Fibroblast of skin of abdomen (primary cell): ENCODE data around the gene AKAP13.
"Not testable (repeated sequence)": the region's sequence is repeated elsewhere in the genome, so short reads cannot be mapped to it uniquely, and the experiment has no call there.

Experiments used
- DNase-seq: peaks from one replicate; pipeline ENCODE4 v3.0.0-alpha.2; 2013

AKAP13 gene

DNA sequence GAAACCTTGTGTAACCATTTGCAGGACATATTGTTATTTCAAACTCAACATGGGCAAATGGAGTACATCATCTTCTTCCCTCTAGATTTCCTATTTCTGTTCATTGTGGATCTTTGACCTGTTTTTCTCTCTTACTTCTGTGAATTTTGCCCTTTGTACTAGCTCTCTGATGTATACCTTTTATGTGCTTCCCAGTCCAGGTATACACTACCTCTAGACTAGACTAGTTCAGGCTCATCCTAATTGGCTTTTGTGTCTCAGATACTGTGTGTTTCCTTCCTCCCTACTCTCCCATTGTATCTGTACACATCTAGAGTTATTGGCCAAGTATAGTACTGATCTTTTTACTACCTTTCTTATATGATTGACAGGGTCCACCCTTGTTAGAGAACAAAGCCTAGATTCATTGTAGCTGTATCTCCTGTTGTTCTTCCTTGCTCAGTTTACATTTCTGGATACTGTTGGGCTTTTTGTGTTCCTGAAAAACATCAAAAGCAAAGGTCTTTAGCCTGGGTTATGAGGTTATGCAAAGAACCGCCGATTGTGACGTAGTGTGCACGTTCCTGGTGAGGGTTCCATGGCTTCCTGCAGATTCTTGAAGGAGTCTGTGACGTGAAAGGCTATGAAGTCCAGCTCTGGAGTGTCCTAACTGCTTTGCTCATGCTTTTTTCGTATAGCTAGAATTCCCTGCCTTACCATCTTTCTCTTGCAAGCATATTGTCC is 247.0 kb downstream of the AKAP13 start:
- no peak for DNase-seq

- DNase-seq: no peak
Measured at GRCh38 chr15:85630311-85630710, 249.9 kb downstream of the AKAP13 start.

DNA sequence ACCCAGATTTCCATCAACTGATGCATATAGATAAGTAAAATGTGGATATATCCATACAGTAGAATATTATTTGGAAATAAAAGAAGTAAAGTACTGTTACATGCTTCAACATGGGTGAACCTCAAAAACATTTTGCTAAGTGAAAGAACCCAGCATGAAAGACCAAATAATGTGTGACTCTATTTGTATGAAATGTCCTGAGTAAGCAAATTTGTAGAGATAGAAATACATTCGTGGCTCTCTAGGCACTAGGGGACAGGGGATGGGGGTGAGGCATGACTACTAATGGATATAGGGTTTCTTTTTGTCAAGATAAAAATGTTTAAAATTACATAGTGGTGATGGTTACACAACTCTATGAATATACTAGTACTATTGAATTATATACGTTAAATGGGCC is 250.6 kb downstream of the AKAP13 start:
- no peak for DNase-seq

DNA sequence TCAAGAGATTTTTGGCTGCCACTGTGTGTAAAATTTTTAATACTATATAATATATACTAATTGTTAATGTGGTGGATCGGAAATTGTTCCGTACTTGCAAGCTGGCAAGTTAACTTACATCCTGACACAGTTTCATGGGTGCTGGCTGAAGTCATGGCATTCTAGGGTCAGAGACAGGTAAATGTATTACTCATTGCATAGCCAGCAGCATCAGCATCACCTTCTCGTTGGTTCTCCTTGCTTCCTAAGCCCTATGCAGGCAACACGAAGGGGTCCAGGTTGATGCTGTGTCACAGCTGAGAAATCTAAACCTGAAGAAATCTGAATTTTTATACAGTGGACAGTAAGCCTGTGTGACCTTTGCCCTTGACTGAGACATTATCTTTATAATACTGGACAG is 251.6 kb downstream of the AKAP13 start:
- DNase-seq: no peak

GRCh38 chr15:85633859-85634258 is 253.5 kb downstream of the AKAP13 start:
- DNase-seq: no peak

DNA sequence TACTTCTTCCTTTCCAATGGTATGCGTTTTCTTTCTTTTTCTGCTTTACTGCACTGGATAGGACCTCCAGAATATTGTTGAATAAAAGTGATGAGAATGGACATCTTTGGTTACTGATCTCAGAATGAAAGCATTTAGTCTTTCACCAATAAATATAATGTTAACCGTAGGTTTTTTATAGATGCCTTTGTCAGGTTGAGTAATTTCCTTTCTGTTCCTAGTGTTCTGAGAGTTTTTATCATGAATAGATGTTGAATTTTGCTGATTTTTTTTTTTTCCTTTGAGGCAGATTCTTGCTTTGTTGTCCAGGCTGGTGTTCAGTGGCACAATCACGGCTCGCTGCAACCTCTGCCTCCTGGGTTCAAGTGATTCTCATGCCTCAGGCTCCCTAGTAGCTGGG is 255.9 kb downstream of the AKAP13 start:
- no peak for DNase-seq

GRCh38 chr15:85639752-85640381 is 259.5 kb downstream of the AKAP13 start:
- DNase-seq: peak; percentile 86

- DNase-seq: no peak
Measured at GRCh38 chr15:85642065-85642692, 261.8 kb downstream of the AKAP13 start.

GRCh38 chr15:85642693-85643066 is 262.3 kb downstream of the AKAP13 start:
- DNase-seq: peak; percentile 39

DNA sequence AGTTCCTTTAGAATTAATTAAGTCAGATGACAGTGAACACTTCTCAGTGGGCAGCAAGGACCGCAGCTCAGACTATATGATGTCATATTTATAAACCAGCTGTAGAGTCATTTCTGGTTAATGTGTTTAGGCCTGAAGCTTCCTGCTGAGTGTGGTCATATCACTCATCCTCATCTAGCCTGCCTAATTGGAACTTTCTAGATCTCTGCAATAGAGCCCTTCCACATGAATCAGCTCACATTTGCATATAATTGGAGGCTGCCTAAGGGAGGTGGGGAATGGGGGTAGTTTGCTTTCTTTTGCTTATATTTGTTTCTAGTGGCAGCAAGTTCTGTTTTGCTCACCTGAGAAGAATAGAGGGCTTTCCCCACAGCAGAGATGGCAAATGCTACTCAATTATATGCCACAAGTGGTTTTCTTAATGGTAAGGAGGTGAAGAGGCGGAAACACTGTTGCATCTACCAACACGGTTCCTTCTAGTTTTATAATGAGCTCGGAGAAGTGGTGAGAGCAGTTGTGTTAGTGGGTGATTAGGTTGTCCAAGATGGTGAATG is 266.2 kb downstream of the AKAP13 start:
- DNase-seq: peak; percentile 65

GRCh38 chr15:85649372-85649771 is 269.0 kb downstream of the AKAP13 start:
- peak; percentile 57 for DNase-seq

GRCh38 chr15:85651548-85651947 is 271.1 kb downstream of the AKAP13 start:
- no peak for DNase-seq

DNA sequence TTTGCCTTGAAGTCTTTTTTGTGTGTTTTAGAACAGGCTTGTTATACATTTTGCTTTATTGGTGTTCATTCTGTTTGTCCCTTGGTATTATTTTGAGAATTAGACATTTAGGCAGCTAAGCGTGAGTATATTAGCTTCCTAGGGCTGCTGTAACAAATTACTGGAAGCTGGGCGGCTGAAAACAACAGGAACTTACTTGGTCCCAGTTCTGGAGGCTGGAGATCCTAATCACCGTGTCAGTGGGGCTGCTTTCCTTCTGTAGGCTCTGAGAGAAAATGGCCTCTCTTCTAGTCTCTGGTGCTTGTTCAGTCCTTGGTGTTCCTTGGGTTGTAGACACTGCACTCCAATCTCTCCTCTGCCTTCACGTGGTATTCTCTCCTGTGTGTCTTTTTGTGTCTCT is 272.1 kb downstream of the AKAP13 start:
- no peak for DNase-seq

DNA sequence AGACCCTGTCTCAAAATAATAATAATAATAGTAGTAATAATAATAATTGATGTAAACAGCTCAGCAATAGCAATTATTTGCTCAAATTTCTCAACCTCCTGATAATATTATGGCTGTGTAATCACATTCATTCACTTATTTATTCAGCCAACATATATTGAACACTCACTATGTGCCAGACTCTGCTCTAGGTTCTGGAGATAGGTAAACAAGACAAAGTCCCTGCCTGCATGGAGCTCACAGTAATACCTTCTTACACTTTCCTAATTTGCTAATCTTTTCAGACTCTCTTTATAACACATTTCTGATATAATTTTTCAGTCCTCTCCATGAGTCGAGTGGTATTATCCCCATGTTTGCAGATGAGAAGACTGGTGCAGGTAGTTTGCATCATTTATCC is 276.7 kb downstream of the AKAP13 start:
- DNase-seq: no peak

- no peak for DNase-seq
Measured at GRCh38 chr15:85658816-85659215, 278.4 kb downstream of the AKAP13 start.

DNA sequence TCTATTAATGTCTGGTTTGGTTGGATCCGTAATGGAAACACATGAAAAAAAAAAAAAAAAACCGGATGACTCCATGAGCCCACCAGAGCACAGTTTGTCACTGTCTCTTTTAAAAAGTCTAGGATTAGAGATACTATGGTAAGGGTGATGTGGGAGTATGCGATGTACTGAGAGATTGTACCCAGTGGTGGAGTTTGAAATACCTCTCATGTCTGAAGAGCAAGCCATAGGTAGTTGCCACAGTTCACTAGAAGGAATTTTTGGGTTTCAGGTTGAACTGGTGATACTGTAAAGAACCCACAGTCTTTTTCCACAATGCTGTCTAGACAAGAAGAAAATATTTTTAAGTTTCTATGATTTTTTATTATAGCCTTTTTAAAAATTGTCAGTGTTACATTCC is 281.5 kb downstream of the AKAP13 start:
- DNase-seq: no peak

- DNase-seq: not testable (repeated sequence)
Measured at GRCh38 chr15:85665677-85666076, 285.3 kb downstream of the AKAP13 start.

- DNase-seq: peak; percentile 96
Measured at GRCh38 chr15:85667491-85668424, 287.4 kb downstream of the AKAP13 start.

DNA sequence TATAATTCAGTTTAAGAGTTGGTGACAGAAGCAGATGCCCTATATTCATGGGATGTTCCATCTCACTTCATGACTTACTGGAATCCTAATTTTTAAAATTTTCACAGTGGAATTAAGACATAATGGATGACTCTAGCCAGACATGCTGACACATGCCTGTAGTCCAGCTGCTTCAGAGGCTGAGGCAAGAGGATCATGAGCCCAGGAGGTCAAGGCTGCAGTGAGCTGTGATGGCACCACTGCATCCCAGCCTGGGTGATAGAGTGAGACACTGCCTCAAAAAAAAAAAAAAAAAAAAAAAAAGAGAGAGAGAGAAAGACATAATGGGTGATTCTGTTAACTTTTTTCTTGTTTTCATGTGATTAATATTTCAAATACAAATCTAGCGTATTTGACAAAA is 290.8 kb downstream of the AKAP13 start:
- peak; percentile 8 for DNase-seq

DNA sequence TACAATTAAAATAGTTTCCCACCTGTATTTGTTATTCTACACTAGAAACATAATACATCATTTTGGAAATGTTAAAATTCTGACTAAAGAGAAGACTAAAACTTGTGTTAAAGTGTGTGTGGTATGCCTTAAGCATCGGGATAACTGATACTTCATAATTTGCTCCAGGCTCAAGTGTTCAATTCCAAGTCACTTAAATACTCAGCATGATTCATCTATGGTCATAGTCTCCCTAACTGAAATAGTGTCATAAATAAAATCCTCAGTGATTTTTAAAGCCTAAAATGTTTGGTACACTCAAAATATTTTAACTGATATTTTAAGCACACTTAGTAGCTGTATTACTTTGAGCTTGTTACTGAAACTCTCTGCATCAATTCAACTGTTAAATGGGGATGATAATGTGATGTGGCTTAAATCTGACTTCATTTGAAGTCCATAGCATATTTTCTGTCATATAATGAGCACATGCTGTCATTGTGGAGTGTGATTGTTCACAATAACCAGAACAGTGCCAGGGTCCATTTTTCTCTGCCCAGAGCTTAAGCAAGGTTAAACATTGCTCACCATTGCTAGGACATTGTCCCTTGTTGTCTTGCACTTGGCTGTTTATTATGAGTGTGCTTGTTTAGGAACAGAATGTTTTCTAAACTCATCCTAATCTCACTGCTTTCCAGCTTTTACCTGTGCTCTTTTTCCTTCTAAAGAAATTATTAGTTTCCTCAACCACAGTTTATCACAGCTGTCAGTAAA is 292.1 kb downstream of the AKAP13 start:
- DNase-seq: peak; percentile 28

DNA sequence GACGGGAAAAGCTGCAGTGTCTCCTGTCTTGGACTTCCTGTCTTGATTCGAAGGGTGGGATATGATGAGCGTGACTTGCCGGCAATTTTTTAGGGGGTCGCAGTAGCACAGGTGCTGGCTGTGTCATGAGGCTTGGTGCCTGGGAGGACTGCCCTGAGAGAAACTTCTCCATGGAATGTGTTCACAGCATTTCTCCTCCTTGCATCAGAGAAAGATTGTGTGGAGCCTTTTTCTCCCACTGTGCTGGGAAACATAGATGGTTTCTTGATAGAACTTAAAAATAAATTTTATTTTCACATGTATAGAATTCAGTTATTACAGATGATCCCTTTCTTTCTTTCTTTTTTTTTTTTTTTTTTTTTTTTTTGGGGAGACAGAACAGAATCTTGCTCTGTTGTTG is 292.9 kb downstream of the AKAP13 start:
- peak; percentile 53 for DNase-seq
